Measurements from ENCODE around the gene RACK1.
A peak's percentile ranks its signal among the peaks of the same experiment; 100 is the strongest.

RACK1 gene

DNA sequence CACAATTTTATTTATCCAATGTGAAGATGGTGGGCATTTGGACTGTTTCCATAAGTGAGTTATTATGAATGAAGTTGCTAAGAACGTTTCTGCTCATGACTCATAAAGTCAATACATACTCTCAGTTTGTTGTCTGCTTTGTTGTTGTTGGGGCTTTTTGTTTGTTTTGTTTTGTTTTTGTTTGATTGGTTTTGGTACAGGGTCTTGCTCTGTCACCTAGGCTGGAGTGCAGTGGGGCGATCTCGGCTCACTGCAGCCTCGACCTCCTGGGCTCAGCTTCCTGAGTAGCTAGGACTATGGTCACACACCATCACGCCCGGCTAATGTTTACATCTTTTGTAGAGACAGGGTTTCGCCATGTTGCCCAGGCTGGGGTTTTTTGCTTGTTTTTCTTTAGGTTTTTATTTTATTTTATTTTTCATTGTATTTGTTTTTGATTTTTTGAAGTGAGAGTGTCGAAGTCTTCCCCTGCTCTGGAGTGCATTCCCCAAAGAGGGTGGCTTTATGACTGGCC lies 56.7 kb downstream of the RACK1 start:
- Histone ChIP-seq H3K9ac (ENCODE audit: low read depth, low read length) (peak overlapping the region; percentile 13), H3K27me3 (ENCODE audit: control insufficient read depth, insufficient read depth, low read length) (peaks cover 24% of the 10 kb centered on the region), H3K4me1 (ENCODE audit: control insufficient read depth, insufficient read depth, low read length) (no peaks in the 10 kb centered on the region), H3K36me3 (ENCODE audit: control insufficient read depth, insufficient read depth, low read length) (no peaks in the 10 kb centered on the region), H3K9me3 (ENCODE audit: control insufficient read depth, insufficient read depth, low read length) (no peaks in the 10 kb centered on the region), H3K4me3 (ENCODE audit: low read depth, low read length) (peak overlapping the region; percentile 95)
